Measurements from ENCODE around the gene NLRC3.

- TF ChIP-seq CTCF (IDR thresholded peaks at IDR 0.05; ENCODE audit: insufficient read depth, low read depth, low read length), result no peak
- no peak for TF ChIP-seq EZH2 (IDR thresholded peaks at IDR 0.05; ENCODE audit: insufficient read depth, low read length)
These were observed 7.2 kb upstream of the NLRC3 start for GRCh38 chr16:3584412-3584811.
